Stimulated activated naive B cell treated with anti-CD40 and anti-IgM and Interleukin-4, amounts not matched to agents 10 μg/mL and 1 μg/mL and 100 μg/mL, for 72 hours (primary cell): ENCODE data around the gene PRKN.
"Not testable (repeated sequence)": the region's sequence is repeated elsewhere in the genome, so short reads cannot be mapped to it uniquely, and the experiment has no call there.

Experiments used
- ATAC-seq, 2 donors: fragments of 150-1000 bp; cut with Tn5 transposase; replicated peaks; 2 replicates each; pipeline ENCODE4 v1.10.0; 2021; ENCODE audit warnings: moderate library complexity in 1 of 2
- DNase-seq: peaks from one replicate; pipeline ENCODE4 v3.0.0; 2021
- H3K27ac Mint-ChIP-seq: one replicate; pipeline ENCODE4 v1.8.0; 2022; ENCODE audit warnings: mild to moderate bottlenecking, mixed read lengths
- H3K27me3 Mint-ChIP-seq, 2 donors: one replicate each; pipeline ENCODE4 v1.8.0; 2022; ENCODE audit warnings: mixed read lengths in 2 of 2
- H3K36me3 Mint-ChIP-seq, 2 donors: one replicate each; pipeline ENCODE4 v1.8.0; 2022; ENCODE audit warnings: mixed read lengths in 2 of 2, mild to moderate bottlenecking in 1 of 2
- H3K4me1 Mint-ChIP-seq, 2 donors: one replicate each; pipeline ENCODE4 v1.8.0; 2022; ENCODE audit warnings: mixed read lengths in 2 of 2, mild to moderate bottlenecking in 1 of 2
- H3K4me3 Mint-ChIP-seq, 2 donors: one replicate each; pipeline ENCODE4 v1.8.0; 2022; ENCODE audit warnings: mild to moderate bottlenecking in 2 of 2, mixed read lengths in 2 of 2, moderate library complexity in 1 of 2
- H3K9me3 Mint-ChIP-seq, 2 donors: one replicate each; pipeline ENCODE4 v1.8.0; 2022; ENCODE audit warnings: mixed read lengths in 2 of 2, mild to moderate bottlenecking in 1 of 2

The PRKN gene

DNA sequence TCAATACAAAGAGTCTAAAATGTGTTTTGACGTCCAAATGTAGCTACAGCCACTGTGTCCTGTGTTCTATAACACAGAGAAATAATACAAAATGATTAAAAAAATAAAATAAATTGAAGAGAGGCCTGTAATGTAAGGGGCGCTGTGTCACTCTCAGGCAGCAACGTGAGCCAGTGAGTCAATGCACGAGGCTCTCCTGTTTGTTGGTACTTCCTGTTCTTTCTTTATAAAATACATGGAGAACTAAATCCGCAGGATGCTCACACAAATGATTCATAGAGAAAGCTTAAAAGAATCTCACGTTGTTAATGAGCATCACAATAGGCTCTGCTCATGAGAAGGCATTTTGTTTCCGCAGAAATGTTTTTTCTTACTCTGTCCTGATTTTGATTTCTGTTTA is 818.7 kb downstream of the PRKN start:
- H3K4me1 Mint-ChIP-seq = no peaks in the 10 kb centered on the region
- peaks cover 0 to 2% of the 10 kb centered on the region in 2 donors for H3K9me3 Mint-ChIP-seq
- no peak overlapping the region for H3K4me3 Mint-ChIP-seq
- DNase-seq (no peak), ATAC-seq (no peak)
- H3K27ac Mint-ChIP-seq = no peak overlapping the region
- H3K36me3 Mint-ChIP-seq = no peaks in the 10 kb centered on the region
- no peaks in the 10 kb centered on the region for H3K27me3 Mint-ChIP-seq

DNA sequence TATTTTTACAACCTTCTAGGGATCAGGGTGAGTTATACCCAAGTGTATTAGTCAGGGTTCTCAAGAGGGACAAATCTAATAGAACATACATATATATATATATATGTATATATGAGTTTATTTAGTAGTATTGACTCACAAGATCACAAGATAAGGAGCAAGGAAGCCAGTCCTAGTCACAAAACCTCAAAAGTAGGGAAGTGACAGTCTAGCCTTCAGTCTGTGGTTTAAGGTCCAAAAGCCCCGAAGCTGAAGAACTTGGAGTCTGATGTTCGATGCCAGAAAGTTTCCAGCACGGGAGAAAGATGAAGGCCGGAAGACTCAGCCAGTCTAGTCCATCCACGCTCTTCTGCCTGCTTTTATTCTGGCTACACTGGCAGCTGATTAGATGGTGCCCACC is 821.0 kb downstream of the PRKN start:
- Mint-ChIP-seq H3K36me3 (no peaks in the 10 kb centered on the region), H3K9me3 (no peaks in the 10 kb centered on the region), H3K27ac (no peak overlapping the region), H3K4me3 (no peak overlapping the region), H3K27me3 (no peaks in the 10 kb centered on the region), H3K4me1 (no peaks in the 10 kb centered on the region)
- ATAC-seq (no peak), DNase-seq (no peak)

DNA sequence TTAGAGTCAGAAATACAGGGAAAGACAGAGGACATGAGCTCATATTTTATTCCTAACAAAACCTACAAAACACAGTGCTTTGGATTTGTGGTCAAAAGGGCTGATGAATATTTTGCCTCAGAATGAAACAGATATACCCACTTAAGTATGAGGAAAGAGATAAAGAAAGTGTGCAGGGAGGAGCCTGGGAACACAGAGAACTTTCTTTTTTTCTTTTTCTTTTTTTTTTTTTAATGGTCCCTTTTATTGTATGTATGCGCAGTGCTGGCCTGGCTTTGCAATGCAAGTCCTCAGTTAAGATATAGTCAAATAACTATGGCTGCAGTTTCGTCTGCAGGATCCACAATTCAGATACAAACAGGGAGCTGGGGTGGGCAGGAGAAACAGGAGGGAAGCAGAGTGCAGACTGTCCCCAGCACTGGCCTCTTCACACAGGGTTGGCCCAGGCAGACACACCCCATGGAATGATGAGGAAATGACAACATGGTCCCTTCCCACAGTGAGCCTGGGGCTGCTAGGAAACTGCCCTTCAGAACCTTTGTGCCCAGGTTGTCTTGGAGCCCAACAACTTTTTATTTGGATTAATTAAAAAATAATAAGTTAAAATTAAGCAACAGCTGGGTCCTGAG is 823.9 kb downstream of the PRKN start:
- H3K9me3 Mint-ChIP-seq = no peaks in the 10 kb centered on the region
- H3K36me3 Mint-ChIP-seq = no peaks in the 10 kb centered on the region
- no peak overlapping the region for H3K27ac Mint-ChIP-seq
- ATAC-seq (no peak), DNase-seq (no peak)
- no peak overlapping the region for H3K4me3 Mint-ChIP-seq
- H3K4me1 Mint-ChIP-seq = no peaks in the 10 kb centered on the region
- no peaks in the 10 kb centered on the region for H3K27me3 Mint-ChIP-seq

DNA sequence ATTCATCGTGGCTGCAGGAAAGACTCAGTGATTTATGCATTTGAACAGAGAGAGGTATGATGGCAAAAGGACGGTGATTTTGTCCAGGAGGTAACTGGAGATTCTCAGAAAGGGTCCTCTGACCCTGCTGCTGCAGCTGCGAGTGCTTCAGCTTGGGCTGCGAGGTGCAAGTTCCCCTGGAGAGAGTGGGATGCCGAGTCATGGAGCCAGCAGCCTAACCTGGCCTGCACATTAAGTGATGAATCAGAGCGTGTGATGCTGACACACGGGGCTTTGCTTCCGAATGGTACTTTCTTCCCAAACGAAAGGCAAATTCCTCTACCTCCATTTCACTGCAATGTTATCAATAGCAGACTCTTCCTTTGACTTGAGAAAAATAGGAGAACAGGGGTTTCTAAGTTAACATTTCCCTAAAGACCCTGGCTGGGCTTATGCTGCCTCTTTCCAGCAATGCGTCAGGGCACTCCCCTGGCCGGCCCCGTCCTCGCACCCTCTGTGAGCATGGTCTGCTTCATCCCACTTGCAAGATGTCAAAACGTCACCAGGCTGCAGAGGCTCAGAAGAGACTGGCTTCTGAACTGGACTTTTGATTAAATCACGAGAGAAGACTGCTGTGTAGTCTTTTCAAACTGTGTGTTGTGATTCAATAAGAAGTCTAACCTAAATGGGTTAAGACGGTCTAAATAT is 825.7 kb downstream of the PRKN start:
- Mint-ChIP-seq H3K27me3 (no peaks in the 10 kb centered on the region), H3K4me1 (no peaks in the 10 kb centered on the region), H3K36me3 (no peaks in the 10 kb centered on the region), H3K4me3 (no peak overlapping the region), H3K9me3 (no peaks in the 10 kb centered on the region), H3K27ac (no peak overlapping the region)
- no peak for DNase-seq
- no peak for ATAC-seq

DNA sequence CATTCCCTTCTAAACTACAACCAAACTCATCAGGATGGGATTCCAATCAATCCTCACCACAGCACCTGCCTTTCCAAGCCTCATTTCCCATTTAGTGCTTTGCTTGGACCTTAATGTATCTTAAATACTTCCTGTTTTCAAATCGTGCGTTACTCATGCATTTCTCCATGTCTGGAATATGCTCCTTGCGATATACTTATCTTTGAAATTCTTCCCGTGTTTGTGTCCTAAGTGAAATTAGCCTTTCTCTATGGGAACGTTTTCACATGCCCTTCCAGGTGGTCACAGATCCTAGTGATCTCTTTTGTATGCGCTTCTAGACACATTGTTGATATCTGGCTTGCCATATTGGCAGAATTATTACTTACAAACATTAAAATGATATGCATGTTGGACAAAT is 833.1 kb downstream of the PRKN start:
- H3K36me3 Mint-ChIP-seq = no peaks in the 10 kb centered on the region
- no peak for DNase-seq
- no peaks in the 10 kb centered on the region for H3K9me3 Mint-ChIP-seq
- no peaks in the 10 kb centered on the region for H3K27me3 Mint-ChIP-seq
- H3K27ac Mint-ChIP-seq = no peak overlapping the region
- H3K4me1 Mint-ChIP-seq = no peaks in the 10 kb centered on the region
- no peak for ATAC-seq
- no peak overlapping the region for H3K4me3 Mint-ChIP-seq

DNA sequence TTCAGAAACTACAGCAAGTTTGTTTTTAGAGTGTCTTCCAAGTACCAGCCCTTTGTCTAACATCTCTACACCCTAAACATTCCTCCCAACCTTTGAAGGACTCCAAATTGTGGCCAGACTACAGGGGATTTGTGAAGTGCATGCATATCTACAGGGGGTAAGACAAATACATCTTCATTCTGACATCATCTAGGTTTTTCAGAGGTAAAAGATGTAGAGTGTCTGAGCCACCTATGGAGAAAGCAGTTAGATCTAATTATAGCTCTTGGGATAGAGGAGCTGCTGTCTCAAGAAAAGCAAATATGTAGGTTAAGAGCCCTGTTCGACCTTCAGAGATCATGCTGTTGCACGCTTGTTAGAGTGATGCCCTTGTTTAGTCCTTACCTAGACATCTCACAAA is 836.0 kb downstream of the PRKN start:
- no peaks in the 10 kb centered on the region for H3K9me3 Mint-ChIP-seq
- no peak overlapping the region for H3K27ac Mint-ChIP-seq
- H3K4me1 Mint-ChIP-seq = no peaks in the 10 kb centered on the region
- no peak for DNase-seq
- H3K36me3 Mint-ChIP-seq = no peaks in the 10 kb centered on the region
- no peaks in the 10 kb centered on the region for H3K27me3 Mint-ChIP-seq
- ATAC-seq = no peak
- no peak overlapping the region for H3K4me3 Mint-ChIP-seq

DNA sequence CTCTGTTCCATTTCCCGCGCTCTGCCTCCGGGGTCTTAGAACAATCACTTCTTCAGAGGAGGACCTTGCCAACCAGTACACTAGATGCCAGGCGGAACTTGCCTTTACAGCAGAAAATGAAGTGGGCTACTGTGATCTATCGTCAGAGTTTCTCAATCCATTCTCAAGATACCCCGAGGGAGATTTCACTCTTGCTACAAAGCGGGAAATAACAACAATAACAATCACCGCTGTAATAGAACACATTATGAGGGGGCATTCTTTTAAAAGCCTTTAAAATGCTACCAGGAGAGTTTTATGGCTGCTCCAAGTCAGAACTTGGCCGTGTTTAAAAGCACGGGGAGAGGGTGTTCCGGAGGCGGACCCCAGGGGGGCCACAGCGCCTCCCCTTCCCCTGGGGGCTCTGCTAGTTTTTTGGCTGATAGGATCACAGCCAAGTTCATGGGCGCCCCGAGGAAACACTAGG is 836.7 kb downstream of the PRKN start:
- Mint-ChIP-seq H3K9me3 (no peaks in the 10 kb centered on the region), H3K27me3 (no peaks in the 10 kb centered on the region), H3K4me1 (no peaks in the 10 kb centered on the region), H3K4me3 (no peak overlapping the region), H3K36me3 (no peaks in the 10 kb centered on the region), H3K27ac (no peak overlapping the region)
- no peak for ATAC-seq
- DNase-seq = no peak

DNA sequence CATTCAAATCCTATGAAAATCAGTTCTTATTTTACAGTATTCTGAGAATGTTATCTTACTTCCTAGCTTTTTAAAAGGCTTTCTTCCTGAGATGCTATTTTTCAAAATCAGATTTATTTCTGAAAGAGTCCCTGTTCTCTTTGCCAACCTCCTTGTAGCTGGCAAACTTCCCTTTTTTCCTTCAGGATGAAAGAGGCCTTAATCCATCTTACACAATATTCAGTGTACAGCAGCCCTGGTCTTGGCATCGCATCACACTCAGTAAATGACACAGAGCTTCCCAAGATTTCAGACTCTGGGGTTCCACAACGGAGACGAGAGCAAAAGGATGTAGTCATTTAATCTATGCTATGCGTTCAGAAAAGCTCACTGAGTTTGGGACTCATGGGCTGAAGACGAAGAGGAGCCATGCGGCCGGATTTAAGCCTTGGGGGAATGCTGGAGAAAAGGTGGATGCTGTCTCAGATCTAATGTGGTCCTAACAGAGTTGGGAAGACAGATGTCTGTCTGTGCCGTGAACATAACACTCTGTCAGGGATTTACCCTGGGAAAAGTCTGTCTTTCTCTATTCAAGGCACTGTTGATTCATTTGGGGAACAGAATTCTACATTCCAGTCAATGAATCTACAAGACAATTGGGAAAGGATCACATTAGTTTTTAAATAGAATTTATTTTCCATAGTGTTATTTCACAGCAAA is 837.3 kb downstream of the PRKN start:
- Mint-ChIP-seq H3K27ac (no peak overlapping the region), H3K4me3 (no peak overlapping the region), H3K27me3 (no peaks in the 10 kb centered on the region), H3K9me3 (no peaks in the 10 kb centered on the region), H3K36me3 (no peaks in the 10 kb centered on the region), H3K4me1 (no peaks in the 10 kb centered on the region)
- ATAC-seq (no peak), DNase-seq (no peak)

DNA sequence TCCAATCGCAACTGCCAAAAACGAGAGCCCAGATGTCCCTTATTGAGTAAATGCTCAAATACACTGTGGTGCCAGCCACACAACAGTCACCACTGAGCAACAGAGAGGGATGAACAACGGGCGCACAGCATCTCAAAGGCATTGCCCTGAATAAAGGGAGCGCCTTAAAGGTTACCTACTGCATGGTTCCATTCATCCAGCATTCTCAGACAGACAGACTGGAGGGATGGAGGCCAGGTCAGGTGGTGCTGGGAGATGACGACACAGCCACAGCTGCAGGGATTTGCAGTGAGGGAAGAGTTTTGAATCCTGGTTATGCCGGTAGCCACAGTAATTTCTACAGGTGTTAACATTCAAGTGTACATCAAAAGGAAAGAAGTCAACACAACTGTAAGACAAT is 838.2 kb downstream of the PRKN start:
- no peak for DNase-seq
- no peak overlapping the region for H3K27ac Mint-ChIP-seq
- no peak overlapping the region for H3K4me3 Mint-ChIP-seq
- H3K4me1 Mint-ChIP-seq = no peaks in the 10 kb centered on the region
- no peaks in the 10 kb centered on the region for H3K36me3 Mint-ChIP-seq
- H3K9me3 Mint-ChIP-seq = no peaks in the 10 kb centered on the region
- no peaks in the 10 kb centered on the region for H3K27me3 Mint-ChIP-seq
- no peak for ATAC-seq

DNA sequence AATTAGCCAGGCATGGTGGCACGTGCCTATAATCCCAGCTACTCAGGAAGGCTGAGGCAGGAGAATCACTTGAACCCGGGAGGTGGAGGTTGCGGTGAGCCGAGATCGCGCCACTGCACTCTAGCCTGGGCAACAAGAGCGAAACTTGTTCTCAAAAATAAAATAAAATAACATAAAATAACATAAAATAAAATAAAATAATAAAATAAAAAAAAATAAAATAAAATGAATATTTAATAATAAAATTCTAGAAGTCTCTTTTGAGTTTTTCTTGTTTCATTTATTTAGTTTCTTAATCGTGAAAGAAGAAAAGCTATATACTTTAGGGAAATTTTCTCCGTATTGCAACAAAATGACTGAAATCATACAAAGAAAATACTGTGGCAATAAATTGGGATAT is 841.0 kb downstream of the PRKN start:
- not testable (repeated sequence) for ATAC-seq, H3K4me1 Mint-ChIP-seq, H3K36me3 Mint-ChIP-seq, DNase-seq, H3K27me3 Mint-ChIP-seq, H3K27ac Mint-ChIP-seq, H3K9me3 Mint-ChIP-seq, H3K4me3 Mint-ChIP-seq

DNA sequence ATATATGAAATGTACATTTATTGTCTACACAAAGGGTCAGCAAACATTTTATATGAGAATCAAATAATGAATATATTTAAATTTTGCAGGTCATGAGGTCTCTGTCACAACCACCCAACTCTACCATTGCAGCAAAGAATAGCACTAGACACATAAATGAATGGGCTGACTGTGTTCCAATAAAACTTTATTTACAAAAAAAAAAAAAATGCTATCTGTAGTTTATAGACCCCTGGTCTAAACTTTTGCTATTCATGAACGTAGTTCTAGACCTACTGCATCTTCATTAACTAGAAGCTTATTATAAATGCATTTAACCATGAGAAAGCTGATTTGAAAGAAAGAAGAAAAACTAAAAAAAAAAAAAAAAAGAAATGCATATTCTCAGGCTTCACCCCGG is 842.8 kb downstream of the PRKN start:
- no peak overlapping the region for H3K27ac Mint-ChIP-seq
- no peaks in the 10 kb centered on the region for H3K9me3 Mint-ChIP-seq
- DNase-seq = no peak
- no peak overlapping the region for H3K4me3 Mint-ChIP-seq
- H3K36me3 Mint-ChIP-seq = no peaks in the 10 kb centered on the region
- H3K4me1 Mint-ChIP-seq = no peaks in the 10 kb centered on the region
- ATAC-seq = no peak
- no peaks in the 10 kb centered on the region for H3K27me3 Mint-ChIP-seq

DNA sequence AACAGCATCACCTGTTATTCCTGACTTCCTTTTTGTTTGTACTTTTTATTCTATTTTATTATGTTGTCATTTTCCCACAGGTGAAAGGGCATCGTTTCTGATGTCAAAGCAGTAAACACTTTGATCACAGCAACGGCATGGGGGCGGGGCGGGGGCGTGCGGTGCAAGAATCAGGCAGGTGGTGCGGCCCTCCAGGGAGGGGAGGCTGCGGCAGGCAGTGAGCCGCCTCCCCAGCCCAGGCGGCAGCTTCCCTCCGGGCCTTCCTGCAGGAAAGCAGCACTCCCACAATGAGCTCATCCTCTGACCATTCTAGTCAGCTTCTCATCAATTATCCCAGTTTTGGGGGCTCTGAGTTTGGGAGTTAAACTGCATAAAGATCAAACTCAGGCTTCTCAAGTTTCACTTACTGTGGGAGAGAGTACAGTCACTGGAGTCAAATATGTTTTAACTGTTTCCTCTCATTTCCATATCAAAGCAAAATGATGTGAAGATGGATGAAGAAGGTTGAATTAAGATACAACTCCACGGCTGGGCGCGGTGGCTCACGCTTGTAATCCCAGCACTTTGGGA is 845.3 kb downstream of the PRKN start:
- no peak overlapping the region for H3K4me3 Mint-ChIP-seq
- H3K4me1 Mint-ChIP-seq = no peaks in the 10 kb centered on the region
- H3K9me3 Mint-ChIP-seq = no peaks in the 10 kb centered on the region
- no peak overlapping the region for H3K27ac Mint-ChIP-seq
- H3K27me3 Mint-ChIP-seq = no peaks in the 10 kb centered on the region
- no peak for ATAC-seq
- no peaks in the 10 kb centered on the region for H3K36me3 Mint-ChIP-seq
- DNase-seq = no peak

DNA sequence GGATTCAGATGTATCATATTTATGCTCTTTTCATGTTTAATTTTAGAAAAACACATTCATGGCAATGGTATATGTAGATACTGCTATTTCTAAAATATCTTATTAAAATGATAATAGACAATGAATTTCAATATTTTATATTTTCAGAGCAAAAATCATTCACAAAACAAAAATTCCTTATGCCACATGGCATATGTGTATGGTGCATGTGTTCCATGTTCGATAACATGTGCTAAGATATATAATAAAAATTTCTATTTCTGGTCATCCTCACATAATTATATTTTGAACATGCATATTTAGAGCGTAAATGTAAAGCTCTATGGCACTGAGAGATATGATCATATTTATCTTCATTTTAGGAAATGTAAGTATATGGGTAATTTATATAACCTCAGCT is 847.5 kb downstream of the PRKN start:
- no peaks in the 10 kb centered on the region for H3K27me3 Mint-ChIP-seq
- no peak overlapping the region for H3K4me3 Mint-ChIP-seq
- H3K9me3 Mint-ChIP-seq = peaks cover 0 to 3% of the 10 kb centered on the region in 2 donors
- H3K4me1 Mint-ChIP-seq = no peaks in the 10 kb centered on the region
- no peaks in the 10 kb centered on the region for H3K36me3 Mint-ChIP-seq
- DNase-seq (no peak), ATAC-seq (no peak)
- H3K27ac Mint-ChIP-seq = no peak overlapping the region

DNA sequence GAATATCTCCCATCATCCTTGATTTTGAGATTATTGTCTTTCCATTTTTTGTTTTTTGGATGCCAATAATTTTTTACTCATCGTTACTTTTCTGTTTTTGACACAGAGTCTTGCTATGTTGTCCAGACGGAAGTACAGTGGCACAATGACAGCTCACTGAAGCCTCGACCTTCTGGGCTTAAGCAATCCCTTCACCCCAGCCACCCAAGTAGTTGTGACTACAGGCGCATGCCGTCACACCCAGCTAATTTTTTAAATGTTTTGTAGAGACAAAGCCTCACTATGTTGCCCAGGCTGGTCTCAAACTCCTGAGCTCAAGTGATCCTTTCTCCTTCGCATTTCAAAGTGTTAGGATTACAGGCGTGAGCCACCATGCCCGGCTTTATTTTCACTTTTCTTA is 851.3 kb downstream of the PRKN start:
- Mint-ChIP-seq H3K9me3 (peaks cover 0 to 3% of the 10 kb centered on the region in 2 donors), H3K4me1 (no peaks in the 10 kb centered on the region), H3K27me3 (no peaks in the 10 kb centered on the region), H3K27ac (no peak overlapping the region), H3K4me3 (no peak overlapping the region), H3K36me3 (no peaks in the 10 kb centered on the region)
- DNase-seq (no peak), ATAC-seq (no peak)
